SK-N-SH (cell line): Measurements from ENCODE around the gene CDH13.

Source experiments
- EP300 ChIP-seq, 2 experiments: IDR thresholded peaks; 2 replicates each; pipeline versions ENCODE4 v1.4.0 to v1.6.1; 2012; ENCODE audit warnings: borderline replicate concordance in 1 of 2, low read depth in 1 of 2, low read length in 1 of 2
- EZH2phosphoT487 ChIP-seq: fragments of 200-600 bp; sonication (generic); IDR thresholded peaks from 2 replicates; pipeline ENCODE4 v1.6.1; 2017; ENCODE audit warnings: low read depth, mixed run types, mild to moderate bottlenecking, antibody characterized with exemption, moderate library complexity, borderline replicate concordance
- JUND ChIP-seq: IDR thresholded peaks from 2 replicates; pipeline ENCODE4 v1.4.0; 2012
- POLR2AphosphoS5 ChIP-seq: IDR thresholded peaks from 2 replicates; pipeline ENCODE4 v1.6.1; 2012; ENCODE audit warnings: low read depth, low read length
- RAD21 ChIP-seq: IDR thresholded peaks from 2 replicates; pipeline ENCODE4 v1.6.1; 2012; ENCODE audit warnings: mild to moderate bottlenecking, low read length
- TAF1 ChIP-seq: IDR thresholded peaks from 2 replicates; pipeline ENCODE4 v1.6.1; 2012; ENCODE audit warnings: low read depth, mild to moderate bottlenecking, low read length, moderate library complexity, borderline replicate concordance
- TF ChIP-seq, protein P1 (sequence below): fragments of 200-600 bp; sonication (generic); IDR thresholded peaks from 2 replicates; pipeline ENCODE4 v1.6.1; 2017; ENCODE audit warnings: antibody characterized with exemption, mild to moderate bottlenecking, moderate library complexity

DNA sequence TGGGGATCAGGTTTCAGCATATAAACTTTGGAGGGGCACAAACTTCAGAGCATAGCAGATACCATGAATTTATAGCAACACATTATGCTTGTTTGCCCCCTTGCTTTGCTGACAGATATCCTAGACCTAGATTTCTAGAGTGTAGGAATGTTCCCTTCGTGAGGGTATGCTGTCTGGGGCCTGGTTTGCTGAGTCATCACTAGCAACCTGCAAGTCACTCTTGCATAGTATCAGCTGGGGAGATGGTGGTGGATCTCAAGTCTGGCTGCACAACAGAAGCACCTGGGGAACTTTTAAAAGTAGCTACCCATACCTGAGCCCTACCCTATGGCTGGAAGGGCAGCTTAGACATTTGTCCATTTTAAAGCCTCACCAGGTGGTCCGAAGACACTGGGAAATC lies 1158.7 kb downstream of the CDH13 start:
- TF ChIP-seq EZH2phosphoT487 (no peak), EP300 (IDR thresholded peaks at IDR 0.05; ENCODE audit: borderline replicate concordance in 1 of 2, low read depth in 1 of 2, low read length in 1 of 2) (no peak), JUND (no peak), TAF1 (no peak), RAD21 (no peak), POLR2AphosphoS5 (no peak)
- TF ChIP-seq, protein P1, sequence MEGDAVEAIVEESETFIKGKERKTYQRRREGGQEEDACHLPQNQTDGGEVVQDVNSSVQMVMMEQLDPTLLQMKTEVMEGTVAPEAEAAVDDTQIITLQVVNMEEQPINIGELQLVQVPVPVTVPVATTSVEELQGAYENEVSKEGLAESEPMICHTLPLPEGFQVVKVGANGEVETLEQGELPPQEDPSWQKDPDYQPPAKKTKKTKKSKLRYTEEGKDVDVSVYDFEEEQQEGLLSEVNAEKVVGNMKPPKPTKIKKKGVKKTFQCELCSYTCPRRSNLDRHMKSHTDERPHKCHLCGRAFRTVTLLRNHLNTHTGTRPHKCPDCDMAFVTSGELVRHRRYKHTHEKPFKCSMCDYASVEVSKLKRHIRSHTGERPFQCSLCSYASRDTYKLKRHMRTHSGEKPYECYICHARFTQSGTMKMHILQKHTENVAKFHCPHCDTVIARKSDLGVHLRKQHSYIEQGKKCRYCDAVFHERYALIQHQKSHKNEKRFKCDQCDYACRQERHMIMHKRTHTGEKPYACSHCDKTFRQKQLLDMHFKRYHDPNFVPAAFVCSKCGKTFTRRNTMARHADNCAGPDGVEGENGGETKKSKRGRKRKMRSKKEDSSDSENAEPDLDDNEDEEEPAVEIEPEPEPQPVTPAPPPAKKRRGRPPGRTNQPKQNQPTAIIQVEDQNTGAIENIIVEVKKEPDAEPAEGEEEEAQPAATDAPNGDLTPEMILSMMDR: no peak
